Measurements from ENCODE around the gene PHF24.
"Not testable (repeated sequence)": the region's sequence is repeated elsewhere in the genome, so short reads cannot be mapped to it uniquely, and the experiment has no call there.

Gene PHF24

GRCh38 chr9:34939989-34940388 lies 18.1 kb upstream of the PHF24 start:
- not testable (repeated sequence) for H3K4me3 ChIP-seq (ENCODE audit: low read depth, low read length); H3K9ac ChIP-seq (ENCODE audit: low read length); H3K14ac ChIP-seq (ENCODE audit: low read length); H3K27ac ChIP-seq (ENCODE audit: low read depth, low read length); H3K4ac ChIP-seq (ENCODE audit: low read depth, low read length); H3K4me2 ChIP-seq (ENCODE audit: low read length); H2BK120ac ChIP-seq (ENCODE audit: insufficient read depth, low read length, poor library complexity); H2AFZ ChIP-seq (ENCODE audit: insufficient read depth, low read length, poor library complexity); H2BK12ac ChIP-seq (ENCODE audit: low read length); H3K27me3 ChIP-seq (ENCODE audit: insufficient read depth, low read length); H3K79me2 ChIP-seq (ENCODE audit: control insufficient read depth, insufficient read depth, low read length, poor library complexity); H3K79me1 ChIP-seq (ENCODE audit: low read length); H2AK5ac ChIP-seq (ENCODE audit: low read length); H2BK5ac ChIP-seq (ENCODE audit: low read depth, low read length, poor library complexity); H4K8ac ChIP-seq (ENCODE audit: low read depth, low read length); H3K36me3 ChIP-seq (ENCODE audit: control insufficient read depth in 1 of 2, insufficient read depth in 2 of 2, low read length in 2 of 2); H4K12ac ChIP-seq (ENCODE audit: low read depth, low read length); H3K4me1 ChIP-seq (ENCODE audit: control insufficient read depth in 1 of 2, insufficient read depth in 2 of 2, low read length in 2 of 2); H4K91ac ChIP-seq (ENCODE audit: low read depth, low read length); H3K9me3 ChIP-seq (ENCODE audit: insufficient read depth, low read depth, low read length); DNase-seq; H3K18ac ChIP-seq (ENCODE audit: low read length); H3K23ac ChIP-seq (ENCODE audit: low read length)

GRCh38 chr9:34948451-34948850 lies 9.6 kb upstream of the PHF24 start:
- H2BK5ac ChIP-seq (ENCODE audit: low read depth, low read length, poor library complexity): no peak overlapping the region
- H3K14ac ChIP-seq (ENCODE audit: low read length): no peak overlapping the region
- WGBS (ENCODE audit: extremely low coverage, insufficient coverage, insufficient read length): no CpG with 5 or more reads among the region's 2 CpGs
- H3K9ac ChIP-seq (ENCODE audit: low read length): no peak overlapping the region
- DNase-seq: no peak
- H2BK12ac ChIP-seq (ENCODE audit: low read length): no peak overlapping the region
- no peak overlapping the region for H3K23ac ChIP-seq (ENCODE audit: low read length)
- no peaks in the 10 kb centered on the region for H3K4me1 ChIP-seq (ENCODE audit: control insufficient read depth in 1 of 2, insufficient read depth in 2 of 2, low read length in 2 of 2)
- no peak overlapping the region for H2BK120ac ChIP-seq (ENCODE audit: insufficient read depth, low read length, poor library complexity)
- no peaks in the 10 kb centered on the region for H3K79me2 ChIP-seq (ENCODE audit: control insufficient read depth, insufficient read depth, low read length, poor library complexity)
- no peaks in the 10 kb centered on the region for H3K9me3 ChIP-seq (ENCODE audit: insufficient read depth, low read depth, low read length)
- H3K4ac ChIP-seq (ENCODE audit: low read depth, low read length): no peak overlapping the region
- no peak overlapping the region for H3K27ac ChIP-seq (ENCODE audit: low read depth, low read length)
- H2AK5ac ChIP-seq (ENCODE audit: low read length): no peak overlapping the region
- no peak overlapping the region for H4K12ac ChIP-seq (ENCODE audit: low read depth, low read length)
- H3K18ac ChIP-seq (ENCODE audit: low read length): no peak overlapping the region
- no peak overlapping the region for H3K4me3 ChIP-seq (ENCODE audit: low read depth, low read length)
- no peaks in the 10 kb centered on the region for H3K79me1 ChIP-seq (ENCODE audit: low read length)
- H4K91ac ChIP-seq (ENCODE audit: low read depth, low read length): no peak overlapping the region
- no peak overlapping the region for H4K8ac ChIP-seq (ENCODE audit: low read depth, low read length)
- H2AFZ ChIP-seq (ENCODE audit: insufficient read depth, low read length, poor library complexity): no peak overlapping the region
- no peaks in the 10 kb centered on the region for H3K27me3 ChIP-seq (ENCODE audit: insufficient read depth, low read length)
- H3K36me3 ChIP-seq (ENCODE audit: control insufficient read depth in 1 of 2, insufficient read depth in 2 of 2, low read length in 2 of 2): no peaks in the 10 kb centered on the region
- H3K4me2 ChIP-seq (ENCODE audit: low read length): no peak overlapping the region

GRCh38 chr9:34954225-34954624 lies 3.9 kb upstream of the PHF24 start:
- H3K23ac ChIP-seq (ENCODE audit: low read length): no peak overlapping the region
- H4K8ac ChIP-seq (ENCODE audit: low read depth, low read length): no peak overlapping the region
- H2BK5ac ChIP-seq (ENCODE audit: low read depth, low read length, poor library complexity): no peak overlapping the region
- no peak overlapping the region for H4K12ac ChIP-seq (ENCODE audit: low read depth, low read length)
- H2AK5ac ChIP-seq (ENCODE audit: low read length): no peak overlapping the region
- H3K79me1 ChIP-seq (ENCODE audit: low read length): no peaks in the 10 kb centered on the region
- peaks cover 4 to 5% of the 10 kb centered on the region in 2 experiments for H3K4me1 ChIP-seq (ENCODE audit: control insufficient read depth in 1 of 2, insufficient read depth in 2 of 2, low read length in 2 of 2)
- no peak overlapping the region for H3K18ac ChIP-seq (ENCODE audit: low read length)
- H3K9ac ChIP-seq (ENCODE audit: low read length): no peak overlapping the region
- H3K14ac ChIP-seq (ENCODE audit: low read length): no peak overlapping the region
- peaks cover 21% of the 10 kb centered on the region for H3K27me3 ChIP-seq (ENCODE audit: insufficient read depth, low read length)
- H3K27ac ChIP-seq (ENCODE audit: low read depth, low read length): no peak overlapping the region
- H3K36me3 ChIP-seq (ENCODE audit: control insufficient read depth in 1 of 2, insufficient read depth in 2 of 2, low read length in 2 of 2): no peaks in the 10 kb centered on the region
- no peak overlapping the region for H4K91ac ChIP-seq (ENCODE audit: low read depth, low read length)
- H3K4ac ChIP-seq (ENCODE audit: low read depth, low read length): no peak overlapping the region
- no peak for DNase-seq
- H3K4me2 ChIP-seq (ENCODE audit: low read length): no peak overlapping the region
- H2BK12ac ChIP-seq (ENCODE audit: low read length): no peak overlapping the region
- no peak overlapping the region for H2AFZ ChIP-seq (ENCODE audit: insufficient read depth, low read length, poor library complexity)
- H3K9me3 ChIP-seq (ENCODE audit: insufficient read depth, low read depth, low read length): no peaks in the 10 kb centered on the region
- no peak overlapping the region for H3K4me3 ChIP-seq (ENCODE audit: low read depth, low read length)
- WGBS (ENCODE audit: extremely low coverage, insufficient coverage, insufficient read length): no CpG with 5 or more reads among the region's 2 CpGs
- no peak overlapping the region for H2BK120ac ChIP-seq (ENCODE audit: insufficient read depth, low read length, poor library complexity)
- no peaks in the 10 kb centered on the region for H3K79me2 ChIP-seq (ENCODE audit: control insufficient read depth, insufficient read depth, low read length, poor library complexity)

GRCh38 chr9:34956066-34956465 lies 2.0 kb upstream of the PHF24 start:
- H3K36me3 ChIP-seq (ENCODE audit: control insufficient read depth in 1 of 2, insufficient read depth in 2 of 2, low read length in 2 of 2); H3K18ac ChIP-seq (ENCODE audit: low read length); H3K4me3 ChIP-seq (ENCODE audit: low read depth, low read length); H3K4ac ChIP-seq (ENCODE audit: low read depth, low read length); DNase-seq; H4K91ac ChIP-seq (ENCODE audit: low read depth, low read length); H4K8ac ChIP-seq (ENCODE audit: low read depth, low read length); H2AFZ ChIP-seq (ENCODE audit: insufficient read depth, low read length, poor library complexity); H4K12ac ChIP-seq (ENCODE audit: low read depth, low read length); H3K23ac ChIP-seq (ENCODE audit: low read length); H2BK12ac ChIP-seq (ENCODE audit: low read length); H3K4me2 ChIP-seq (ENCODE audit: low read length); H3K9ac ChIP-seq (ENCODE audit: low read length); H3K14ac ChIP-seq (ENCODE audit: low read length); H2AK5ac ChIP-seq (ENCODE audit: low read length); H3K79me1 ChIP-seq (ENCODE audit: low read length); H2BK5ac ChIP-seq (ENCODE audit: low read depth, low read length, poor library complexity); H3K4me1 ChIP-seq (ENCODE audit: control insufficient read depth in 1 of 2, insufficient read depth in 2 of 2, low read length in 2 of 2); H2BK120ac ChIP-seq (ENCODE audit: insufficient read depth, low read length, poor library complexity); H3K79me2 ChIP-seq (ENCODE audit: control insufficient read depth, insufficient read depth, low read length, poor library complexity); H3K27ac ChIP-seq (ENCODE audit: low read depth, low read length); H3K9me3 ChIP-seq (ENCODE audit: insufficient read depth, low read depth, low read length): not testable (repeated sequence)
- H3K27me3 ChIP-seq (ENCODE audit: insufficient read depth, low read length): peaks cover 35% of the 10 kb centered on the region
- no CpG with 5 or more reads among the region's 7 CpGs for WGBS (ENCODE audit: extremely low coverage, insufficient coverage, insufficient read length)

Measured in trophoblast cell (in vitro differentiated cells and primary cell).